Natural killer cell (primary cell): ENCODE results near the gene AGXT. TPM values are rescaled to one million over a fixed set of nuclear protein-coding genes. Genes with fewer than 3 reads are reported as not detected.

Source experiments
- ATAC-seq, 3 donors: fragments of 150-1000 bp in 2 of 3; fragments of 200-7000 bp in 1 of 3; cut with Tn5 transposase; 1 replicate in 1 of 3; 2 replicates in 2 of 3; pipeline ENCODE4 v1.10.0; 2021; ENCODE audit warnings: mild to moderate bottlenecking in 2 of 3, moderate library complexity in 2 of 3
- DNase-seq, 2 donors: peaks; one replicate each; pipeline versions ENCODE4 v3.0.0 to v3.0.0-alpha.2; 2013 to 2021; ENCODE audit warnings: mixed read lengths in 1 of 2
- H3K27ac ChIP-seq: one replicate; pipeline ENCODE4 v1.5.1; 2013; ENCODE audit warnings: mild to moderate bottlenecking, low read length
- H3K27me3 ChIP-seq: one replicate; pipeline ENCODE4 v1.6.1; 2013; ENCODE audit warnings: low read length; ENCODE audit not compliant: control insufficient read depth, insufficient read depth
- H3K36me3 ChIP-seq: one replicate; pipeline ENCODE4 v1.6.1; 2013; ENCODE audit warnings: low read length; ENCODE audit not compliant: control insufficient read depth, insufficient read depth
- H3K4me1 ChIP-seq: one replicate; pipeline ENCODE4 v1.6.1; 2013; ENCODE audit warnings: low read length; ENCODE audit not compliant: control insufficient read depth, insufficient read depth
- H3K4me3 ChIP-seq: one replicate; pipeline ENCODE4 v1.5.1; 2013; ENCODE audit warnings: low read length
- H3K9me3 ChIP-seq: one replicate; pipeline ENCODE4 v1.6.1; 2013; ENCODE audit warnings: low read length; ENCODE audit not compliant: control insufficient read depth, insufficient read depth
- H3K27ac Mint-ChIP-seq, 2 donors: one replicate each; pipeline ENCODE4 v1.8.0; 2022; ENCODE audit warnings: mild to moderate bottlenecking in 2 of 2, mixed read lengths in 2 of 2, moderate library complexity in 1 of 2
- H3K27me3 Mint-ChIP-seq, 2 donors: one replicate each; pipeline ENCODE4 v1.8.0; 2022; ENCODE audit warnings: low read depth in 2 of 2, mixed read lengths in 2 of 2
- H3K36me3 Mint-ChIP-seq: one replicate; pipeline ENCODE4 v1.8.0; 2022; ENCODE audit warnings: mixed read lengths
- H3K4me1 Mint-ChIP-seq, 2 donors: one replicate each; pipeline ENCODE4 v1.8.0; 2022; ENCODE audit warnings: mixed read lengths in 2 of 2
- H3K4me3 Mint-ChIP-seq: one replicate; pipeline ENCODE4 v1.8.0; 2022; ENCODE audit warnings: mild to moderate bottlenecking, moderate library complexity, mixed read lengths
- H3K9me3 Mint-ChIP-seq, 2 donors: one replicate each; pipeline ENCODE4 v1.8.0; 2022; ENCODE audit warnings: mixed read lengths in 2 of 2
- WGBS: methylation state at CpG from one replicate; pipeline ENCODE4 v1.1.7; 2013; ENCODE audit warnings: missing lambda C conversion rate; ENCODE audit not compliant: insufficient coverage; 5-methylcytosine and 5-hydroxymethylcytosine counted together
- intact Hi-C: fragments of 100-400 bp; cut with micrococcal nuclease; formaldehyde crosslinking; loops from one replicate; pipeline ENCODE4 v1.14.2; 2022
- total RNA-seq, 4 donors: library from RNA; stranded (reverse); fragments of 120-200 nt in 1 of 4; gene quantifications; one replicate each; pipeline versions ENCODE4 v1.2.3 to v1.2.4, GENCODE V29; 2013 to 2022
- TF ChIP-seq, protein P1 (sequence below): fragments of 200-600 bp; IDR thresholded peaks from one replicate; pipeline ENCODE4 v1.8.0; 2022; ENCODE audit warnings: antibody characterized with exemption

AGXT gene
- total RNA-seq, 3 donors from 2014 or later (not counting 1 experiment from before 2014, with no cell fraction given) = not detected

DNA sequence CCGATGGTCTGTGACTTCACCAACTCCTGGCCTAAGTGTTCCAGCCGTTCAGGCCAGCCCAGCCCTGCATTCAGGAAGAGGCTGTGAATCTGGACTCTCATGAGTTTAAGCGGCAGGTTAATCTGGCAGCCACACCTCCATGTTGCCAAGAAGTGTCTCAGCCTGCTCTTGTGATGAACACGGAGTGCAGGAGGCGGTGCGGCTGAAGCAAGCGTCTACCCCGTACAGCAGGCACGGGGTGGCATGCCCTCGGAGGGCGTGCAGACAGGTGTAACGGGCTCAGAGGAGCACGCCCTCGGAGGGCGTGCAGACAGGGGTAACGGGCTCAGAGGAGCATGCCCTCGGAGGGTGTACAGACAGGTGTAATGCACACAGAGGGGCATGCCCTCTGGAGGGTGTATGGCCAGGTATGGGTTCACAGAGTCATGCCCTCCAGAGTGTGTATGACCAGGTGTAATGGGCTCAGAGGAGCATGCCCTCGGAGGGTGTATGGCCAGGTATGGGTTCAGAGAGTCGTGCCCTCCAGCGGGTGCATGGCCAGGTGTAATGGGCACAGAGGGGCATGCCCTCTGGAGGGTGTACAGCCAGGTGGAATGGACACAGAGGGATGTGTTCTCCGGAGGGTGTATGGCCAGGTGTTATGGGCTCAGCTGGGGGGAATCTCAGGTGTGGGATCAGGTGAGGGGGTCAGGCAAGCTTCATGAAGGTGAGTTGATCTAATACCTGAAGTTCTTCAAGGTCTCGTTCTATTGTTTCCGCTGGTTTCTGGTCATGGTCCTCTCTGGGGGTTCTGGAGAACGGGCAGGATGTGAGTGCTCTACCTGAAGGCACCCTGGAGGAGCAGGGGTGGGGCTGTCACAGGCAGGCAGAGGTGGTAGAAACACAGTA, 60.1 kb downstream of the AGXT start:
- H3K27me3 ChIP-seq = no peaks in the 10 kb centered on the region
- H3K4me1 ChIP-seq = no peaks in the 10 kb centered on the region
- Mint-ChIP-seq H3K4me1 (no peaks in the 10 kb centered on the region), H3K27me3 (no peaks in the 10 kb centered on the region), H3K27ac (no peak overlapping the region), H3K9me3 (no peaks in the 10 kb centered on the region), H3K36me3 (no peaks in the 10 kb centered on the region), H3K4me3 (no peak overlapping the region)
- H3K36me3 ChIP-seq = no peaks in the 10 kb centered on the region
- 87% methylated on average over 24 of the region's 24 CpGs for WGBS
- no peak overlapping the region for H3K27ac ChIP-seq
- H3K9me3 ChIP-seq = no peaks in the 10 kb centered on the region
- TF ChIP-seq, protein P1, sequence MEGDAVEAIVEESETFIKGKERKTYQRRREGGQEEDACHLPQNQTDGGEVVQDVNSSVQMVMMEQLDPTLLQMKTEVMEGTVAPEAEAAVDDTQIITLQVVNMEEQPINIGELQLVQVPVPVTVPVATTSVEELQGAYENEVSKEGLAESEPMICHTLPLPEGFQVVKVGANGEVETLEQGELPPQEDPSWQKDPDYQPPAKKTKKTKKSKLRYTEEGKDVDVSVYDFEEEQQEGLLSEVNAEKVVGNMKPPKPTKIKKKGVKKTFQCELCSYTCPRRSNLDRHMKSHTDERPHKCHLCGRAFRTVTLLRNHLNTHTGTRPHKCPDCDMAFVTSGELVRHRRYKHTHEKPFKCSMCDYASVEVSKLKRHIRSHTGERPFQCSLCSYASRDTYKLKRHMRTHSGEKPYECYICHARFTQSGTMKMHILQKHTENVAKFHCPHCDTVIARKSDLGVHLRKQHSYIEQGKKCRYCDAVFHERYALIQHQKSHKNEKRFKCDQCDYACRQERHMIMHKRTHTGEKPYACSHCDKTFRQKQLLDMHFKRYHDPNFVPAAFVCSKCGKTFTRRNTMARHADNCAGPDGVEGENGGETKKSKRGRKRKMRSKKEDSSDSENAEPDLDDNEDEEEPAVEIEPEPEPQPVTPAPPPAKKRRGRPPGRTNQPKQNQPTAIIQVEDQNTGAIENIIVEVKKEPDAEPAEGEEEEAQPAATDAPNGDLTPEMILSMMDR = no peak
- intact Hi-C loops = no loop called here
- DNase-seq (peak in 1 of 2 donors; percentile 5), ATAC-seq (no peak)
- H3K4me3 ChIP-seq = no peak overlapping the region

DNA sequence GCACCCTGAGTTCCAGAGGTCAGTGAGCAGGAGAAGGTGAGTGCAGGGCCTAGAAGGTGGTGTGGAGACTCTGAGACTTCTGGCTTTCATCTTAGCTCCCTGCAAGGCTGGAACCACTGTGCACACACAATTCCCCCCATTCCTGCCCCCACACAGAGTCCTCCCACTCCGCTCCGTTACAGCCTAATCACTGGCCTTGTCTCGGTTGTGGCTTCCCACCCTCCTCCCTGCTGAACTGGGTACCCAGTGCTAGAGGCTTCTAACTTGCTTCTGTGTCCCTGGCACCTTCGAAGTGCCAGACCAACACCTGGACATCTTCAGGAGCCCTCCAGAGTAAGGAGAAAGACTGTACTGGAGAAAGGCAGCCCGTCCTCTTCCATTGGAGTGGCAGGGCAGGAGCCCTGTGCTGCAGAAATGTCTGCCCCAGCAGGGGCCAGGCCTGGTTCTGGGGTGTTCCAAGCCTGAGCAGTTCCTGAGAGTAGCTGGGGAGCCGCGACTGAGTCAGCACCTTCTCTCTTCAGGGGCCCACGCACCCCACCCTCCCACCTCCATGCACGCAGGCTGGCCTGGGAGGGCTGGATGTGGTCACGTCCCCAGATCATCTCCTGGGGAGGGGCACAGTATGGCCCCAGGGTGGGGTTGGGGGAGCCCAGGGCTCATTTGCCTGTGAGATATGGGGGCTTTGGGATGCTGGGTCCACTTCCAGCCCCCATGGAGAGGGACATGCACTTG, 60.9 kb downstream of the AGXT start:
- H3K27me3 Mint-ChIP-seq = no peaks in the 10 kb centered on the region
- no peaks in the 10 kb centered on the region for H3K4me1 Mint-ChIP-seq
- no peak overlapping the region for H3K27ac Mint-ChIP-seq
- H3K4me3 Mint-ChIP-seq = no peak overlapping the region
- no peak for ATAC-seq
- no peaks in the 10 kb centered on the region for H3K4me1 ChIP-seq
- no peaks in the 10 kb centered on the region for H3K27me3 ChIP-seq
- DNase-seq = peak in 1 of 2 donors; percentile 4
- no peaks in the 10 kb centered on the region for H3K9me3 Mint-ChIP-seq
- H3K36me3 ChIP-seq = no peaks in the 10 kb centered on the region
- H3K9me3 ChIP-seq = no peaks in the 10 kb centered on the region
- H3K36me3 Mint-ChIP-seq = no peaks in the 10 kb centered on the region
- intact Hi-C loops = no loop called here
- WGBS = 65% methylated on average over 10 of the region's 10 CpGs
- H3K27ac ChIP-seq = no peak overlapping the region
- TF ChIP-seq, protein P1 = no peak
- H3K4me3 ChIP-seq = no peak overlapping the region

Other genes starting within 250 kb of the AGXT start
- gene GPR35, start 243.3 kb upstream of the AGXT start, total RNA-seq = 10 to 100 TPM; 10.6 to 19.7 (median 15.7) TPM
- not detected for gene AQP12B, start 185.9 kb upstream of the AGXT start, total RNA-seq
- gene AQP12A, start 177.0 kb upstream of the AGXT start, total RNA-seq = not detected
- under 1 TPM in 1 of 3 donors, not detected in 2; 0.09 TPM for gene KIF1A, start 48.6 kb upstream of the AGXT start, total RNA-seq
- gene MAB21L4, start 27.3 kb downstream of the AGXT start, total RNA-seq = not detected
- gene CROCC2, start 37.5 kb downstream of the AGXT start, total RNA-seq = under 1 TPM in 1 of 3 donors, not detected in 2; 0.14 TPM
- 1 to 10 TPM in 2 of 3 donors, under 1 TPM in 1; 0.97 to 4.9 (median 2.5) TPM for gene SNED1, start 129.8 kb downstream of the AGXT start, total RNA-seq
- gene MTERF4, start 233.5 kb downstream of the AGXT start, total RNA-seq = 10 to 100 TPM; 38.9 to 45.5 (median 39.2) TPM